ENCODE measurements around the gene ZNF385A.

The ZNF385A gene

GRCh38 chr12:54350743-54351142 is 33.8 kb downstream of the ZNF385A start:
- no peak for ATAC-seq
- TF ChIP-seq CSDC2 (CRISPR knock-in tag; IDR thresholded peaks at IDR 0.05), result no peak
- no peak for TF ChIP-seq CSRNP3 (CRISPR knock-in tag; IDR thresholded peaks at IDR 0.05)
- no peak for TF ChIP-seq GLIS3 (CRISPR knock-in tag; IDR thresholded peaks at IDR 0.05)
- no peak for TF ChIP-seq SNAI2 (CRISPR knock-in tag; IDR thresholded peaks at IDR 0.05)
- TF ChIP-seq CREB5 (CRISPR knock-in tag; IDR thresholded peaks at IDR 0.05; ENCODE audit: low read depth), result no peak
- TF ChIP-seq BACH2 (CRISPR knock-in tag; IDR thresholded peaks at IDR 0.05; ENCODE audit: borderline replicate concordance), result no peak
- no peak for TF ChIP-seq RARB (CRISPR knock-in tag; IDR thresholded peaks at IDR 0.05)
- TF ChIP-seq ZC3H10 (CRISPR knock-in tag; IDR thresholded peaks at IDR 0.05), result no peak
- no peak for TF ChIP-seq ZNF8 (CRISPR knock-in tag; IDR thresholded peaks at IDR 0.05)

GRCh38 chr12:54349679-54350078 is 34.9 kb downstream of the ZNF385A start:
- ATAC-seq, result no peak

GRCh38 chr12:54349036-54349435 is 35.5 kb downstream of the ZNF385A start:
- no peak for ATAC-seq

More at GRCh38 chr12:54349679-54350078, 34.9 kb downstream of the ZNF385A start:
- no peak for TF ChIP-seq ZNF565 (CRISPR knock-in tag; conservative IDR thresholded peaks at IDR 0.05; ENCODE audit: low read depth)

More at GRCh38 chr12:54349036-54349435, 35.5 kb downstream of the ZNF385A start:
- TF ChIP-seq RARB (CRISPR knock-in tag; IDR thresholded peaks at IDR 0.05), result no peak
- no peak for TF ChIP-seq ESRRG (CRISPR knock-in tag; IDR thresholded peaks at IDR 0.05)
- no peak for TF ChIP-seq ZFP30 (CRISPR knock-in tag; IDR thresholded peaks at IDR 0.05)
- TF ChIP-seq ZC3H10 (CRISPR knock-in tag; IDR thresholded peaks at IDR 0.05), result no peak
- no peak for TF ChIP-seq CREB5 (CRISPR knock-in tag; IDR thresholded peaks at IDR 0.05; ENCODE audit: low read depth)
- no peak for TF ChIP-seq TOX (CRISPR knock-in tag; IDR thresholded peaks at IDR 0.05; ENCODE audit: borderline replicate concordance)
- TF ChIP-seq OSR1 (CRISPR knock-in tag; IDR thresholded peaks at IDR 0.05), result no peak
- TF ChIP-seq SNAI2 (CRISPR knock-in tag; IDR thresholded peaks at IDR 0.05), result no peak
- TF ChIP-seq ZNF8 (CRISPR knock-in tag; IDR thresholded peaks at IDR 0.05), result no peak
- no peak for TF ChIP-seq ZFP3 (CRISPR knock-in tag; IDR thresholded peaks at IDR 0.05)
- TF ChIP-seq ZNF565 (CRISPR knock-in tag; conservative IDR thresholded peaks at IDR 0.05; ENCODE audit: low read depth), result no peak
- TF ChIP-seq CSRNP3 (CRISPR knock-in tag; IDR thresholded peaks at IDR 0.05), result no peak
- TF ChIP-seq TCF4 (CRISPR knock-in tag; IDR thresholded peaks at IDR 0.05; ENCODE audit: borderline replicate concordance), result no peak
- TF ChIP-seq BACH2 (CRISPR knock-in tag; IDR thresholded peaks at IDR 0.05; ENCODE audit: borderline replicate concordance), result no peak
- no peak for TF ChIP-seq ZNF70 (CRISPR knock-in tag; IDR thresholded peaks at IDR 0.05)
- no peak for TF ChIP-seq ISL1 (CRISPR knock-in tag; IDR thresholded peaks at IDR 0.05)
- TF ChIP-seq PATZ1 (CRISPR knock-in tag; IDR thresholded peaks at IDR 0.05; ENCODE audit: borderline replicate concordance), result no peak
- no peak for TF ChIP-seq CSDC2 (CRISPR knock-in tag; IDR thresholded peaks at IDR 0.05)

Measured in SK-N-SH treated with all-trans-retinoic acid at 6 μM for 48 hours (cell line).